Stimulated activated CD8-positive, alpha-beta memory T cell treated with anti-CD3 and anti-CD28 coated beads, Interleukin-4, amount 100 ng/mL, for 1 hour (primary cell): ENCODE results near the gene SHISA5.
"Not testable (repeated sequence)": the region's sequence is repeated elsewhere in the genome, so short reads cannot be mapped to it uniquely, and the experiment has no call there.

Source experiments
- DNase-seq, 2 donors: peaks; one replicate each; pipeline ENCODE4 v3.0.0-alpha.2; 2020; ENCODE audit warnings: low read depth in 2 of 2, low spot score in 1 of 2

SHISA5 gene, protein sequence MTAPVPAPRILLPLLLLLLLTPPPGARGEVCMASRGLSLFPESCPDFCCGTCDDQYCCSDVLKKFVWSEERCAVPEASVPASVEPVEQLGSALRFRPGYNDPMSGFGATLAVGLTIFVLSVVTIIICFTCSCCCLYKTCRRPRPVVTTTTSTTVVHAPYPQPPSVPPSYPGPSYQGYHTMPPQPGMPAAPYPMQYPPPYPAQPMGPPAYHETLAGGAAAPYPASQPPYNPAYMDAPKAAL

DNA sequence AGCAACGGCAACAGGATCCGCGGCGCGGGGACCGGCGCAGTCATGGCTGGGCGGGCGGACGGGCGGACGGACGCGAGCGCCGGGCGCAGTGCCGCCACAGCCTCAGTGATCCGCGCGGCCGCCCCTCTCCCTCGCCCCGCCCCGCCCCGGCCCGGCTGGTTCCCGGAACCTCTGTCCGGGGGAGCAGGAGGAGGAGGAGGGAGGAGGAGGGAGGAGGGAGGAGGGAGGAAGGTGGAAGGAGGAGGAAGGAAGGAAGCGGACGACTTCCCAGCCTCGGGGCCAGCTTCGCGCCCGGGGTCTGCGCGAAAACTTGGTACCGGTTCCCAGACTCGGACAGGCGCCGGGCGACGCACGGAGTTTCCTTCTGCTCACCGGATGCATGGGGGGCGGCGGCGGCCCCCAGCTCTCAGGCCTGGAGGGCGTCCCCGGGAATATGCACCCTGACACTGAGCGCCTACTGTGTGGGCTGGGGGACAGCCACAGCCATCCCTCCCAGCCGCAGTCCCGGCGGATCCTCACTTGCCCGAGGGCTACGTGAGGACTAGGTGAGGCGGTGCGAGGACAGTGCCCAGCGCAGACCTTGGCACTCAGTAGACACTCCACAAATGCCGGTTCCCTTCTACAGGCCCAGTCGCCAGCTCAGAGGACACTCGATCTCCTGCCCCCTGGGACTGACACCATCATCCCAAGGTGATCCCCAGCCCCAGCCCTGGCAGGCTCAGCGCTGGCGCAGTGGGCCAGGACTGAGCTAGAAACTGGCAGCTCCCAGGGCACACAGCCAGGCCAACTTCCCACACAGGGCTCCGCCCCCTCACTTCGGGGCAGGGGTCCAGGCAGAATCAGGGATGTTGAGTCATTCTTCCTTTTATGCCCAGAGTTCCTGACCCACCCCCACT lies at the start of gene SHISA5:
SHISA5 (minus strand) TSS at position 124 of the 896 bp plus-strand sequence; CDS start at position 44, 80 bp downstream.
- peak in 1 of 2 donors; percentile 21 for DNase-seq

DNA sequence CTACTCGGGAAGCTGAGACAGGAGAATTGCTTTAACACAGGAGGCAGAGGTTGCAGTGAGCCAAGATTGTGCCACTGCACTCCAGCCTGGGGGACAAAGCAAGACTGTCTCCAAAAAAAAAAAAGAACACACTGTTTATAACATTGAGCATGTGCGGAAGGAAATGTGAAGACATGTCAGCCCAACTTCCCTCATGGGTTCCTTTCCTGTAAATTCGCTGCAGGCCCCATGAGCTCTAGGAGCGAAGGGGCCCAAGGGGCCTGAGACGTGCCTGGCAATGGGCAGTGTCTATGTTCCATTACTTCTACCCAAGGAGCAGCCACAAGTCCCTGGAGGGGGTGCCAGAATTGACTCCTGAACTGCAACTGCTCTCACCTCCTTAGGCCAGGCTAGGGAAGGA lies 49.4 kb upstream of the SHISA5 start:
- no peak for DNase-seq

DNA sequence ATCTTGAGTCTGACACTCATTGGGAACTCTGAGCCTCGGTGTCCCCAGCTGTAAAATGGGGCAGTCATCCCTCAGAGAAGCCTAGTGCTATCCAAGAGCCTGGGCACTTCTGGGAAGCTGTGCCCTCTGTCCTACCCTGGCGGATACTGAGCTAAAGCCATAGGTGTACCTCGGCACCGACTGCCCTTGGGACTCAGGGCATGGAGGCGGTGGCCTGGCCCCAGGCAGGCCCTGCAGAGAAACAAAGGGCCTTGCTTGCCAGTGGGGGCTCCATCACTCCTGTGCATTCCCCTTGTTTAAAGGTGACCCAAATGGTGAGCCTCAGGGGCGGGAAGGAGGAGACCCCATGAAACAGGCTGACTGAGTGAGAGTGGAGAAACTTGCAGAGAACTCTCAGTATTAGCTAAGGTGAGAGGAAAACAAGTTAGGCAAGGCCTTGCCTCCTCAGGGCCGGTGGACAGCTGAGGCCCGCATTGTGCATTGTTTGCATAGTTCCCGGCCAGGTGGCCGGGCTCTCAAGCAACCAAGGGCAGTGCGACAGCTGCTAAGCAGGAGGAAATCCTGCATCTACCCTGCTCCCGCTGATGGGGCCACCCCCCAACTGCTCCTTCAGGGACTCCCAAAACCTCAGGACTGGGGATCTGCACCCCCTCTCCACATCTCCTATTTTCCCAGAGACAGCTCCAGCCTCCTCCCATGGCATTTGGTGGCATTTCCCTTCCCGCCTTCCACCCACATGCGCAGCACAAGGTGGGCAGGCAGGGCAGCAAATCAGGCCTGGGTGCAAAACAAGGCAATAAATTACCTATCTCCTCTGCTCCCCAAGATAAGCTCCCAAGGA lies 48.4 kb upstream of the SHISA5 start:
- DNase-seq, result no peak

DNA sequence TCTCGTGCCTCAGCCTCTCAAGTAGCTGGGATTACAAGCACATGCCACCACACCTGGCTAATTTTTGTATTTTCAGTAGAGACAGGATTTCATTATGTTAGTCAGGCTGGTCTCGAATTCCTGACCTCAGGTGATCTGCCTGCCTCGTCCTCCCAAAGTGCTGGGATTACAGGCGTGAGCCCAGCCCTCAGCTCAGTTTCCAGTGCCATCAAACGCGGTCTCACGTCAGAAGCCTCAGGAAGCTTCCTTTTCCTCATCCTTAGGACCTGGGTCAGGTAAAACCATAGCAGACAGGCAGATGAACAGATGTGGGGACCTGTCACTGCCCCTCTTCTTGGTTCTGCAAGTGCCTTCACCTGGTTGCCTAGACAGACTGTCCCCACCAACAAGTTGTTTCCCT lies 47.7 kb upstream of the SHISA5 start:
- DNase-seq, result not testable (repeated sequence)

GRCh38 chr3:48548729-48549705 lies 45.0 kb upstream of the SHISA5 start:
- DNase-seq, result peak; percentile 76 to 77

DNA sequence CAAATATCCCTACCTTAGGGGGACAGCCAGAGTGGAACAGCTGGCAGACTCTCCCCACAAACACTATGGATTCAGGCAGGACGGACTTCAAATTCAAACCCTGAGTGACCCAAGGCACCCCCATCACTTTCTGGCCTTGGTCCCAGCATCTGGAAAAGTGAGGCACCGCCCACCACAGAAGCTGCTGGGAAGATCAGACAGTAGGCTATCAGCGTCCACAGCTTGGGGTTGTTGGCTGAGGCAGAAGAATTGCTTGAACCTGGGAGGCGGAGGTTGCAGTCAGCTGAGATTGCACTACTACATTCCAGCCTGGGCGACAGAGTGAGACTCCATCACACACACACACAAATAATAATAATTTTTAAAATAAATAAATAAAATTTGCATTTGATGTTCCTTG lies 44.2 kb upstream of the SHISA5 start:
- DNase-seq, result no peak

DNA sequence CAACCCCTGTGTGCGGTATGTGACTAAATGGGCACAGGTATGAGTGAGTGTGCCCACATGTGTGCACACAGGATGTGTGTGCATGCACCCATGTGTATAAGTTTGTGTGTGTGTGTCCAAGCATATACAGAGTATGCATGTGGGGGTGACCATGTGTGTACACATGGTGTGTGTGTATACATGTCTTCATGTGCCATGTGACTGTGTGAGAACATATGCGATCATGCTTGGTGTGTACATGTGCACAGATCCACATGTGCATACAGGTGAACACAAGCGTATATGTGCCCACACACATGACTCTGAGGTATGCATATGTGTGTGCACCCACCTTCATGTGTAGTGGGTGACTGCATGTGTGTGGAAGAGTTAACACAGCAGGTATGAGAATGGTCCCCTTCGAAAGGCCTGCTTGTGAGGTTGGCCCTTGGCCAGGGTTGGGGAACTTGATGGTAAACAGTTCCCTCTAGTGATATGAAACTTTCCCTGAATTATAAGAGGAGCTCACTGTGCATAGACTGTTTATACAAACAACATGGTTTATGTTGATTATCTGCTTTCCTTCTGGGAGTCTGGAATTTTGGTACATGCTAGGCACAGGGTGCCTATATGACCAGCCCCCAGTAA lies 42.3 kb upstream of the SHISA5 start:
- DNase-seq, result no peak

GRCh38 chr3:48544141-48544540 lies 40.2 kb upstream of the SHISA5 start:
- DNase-seq, result no peak

DNA sequence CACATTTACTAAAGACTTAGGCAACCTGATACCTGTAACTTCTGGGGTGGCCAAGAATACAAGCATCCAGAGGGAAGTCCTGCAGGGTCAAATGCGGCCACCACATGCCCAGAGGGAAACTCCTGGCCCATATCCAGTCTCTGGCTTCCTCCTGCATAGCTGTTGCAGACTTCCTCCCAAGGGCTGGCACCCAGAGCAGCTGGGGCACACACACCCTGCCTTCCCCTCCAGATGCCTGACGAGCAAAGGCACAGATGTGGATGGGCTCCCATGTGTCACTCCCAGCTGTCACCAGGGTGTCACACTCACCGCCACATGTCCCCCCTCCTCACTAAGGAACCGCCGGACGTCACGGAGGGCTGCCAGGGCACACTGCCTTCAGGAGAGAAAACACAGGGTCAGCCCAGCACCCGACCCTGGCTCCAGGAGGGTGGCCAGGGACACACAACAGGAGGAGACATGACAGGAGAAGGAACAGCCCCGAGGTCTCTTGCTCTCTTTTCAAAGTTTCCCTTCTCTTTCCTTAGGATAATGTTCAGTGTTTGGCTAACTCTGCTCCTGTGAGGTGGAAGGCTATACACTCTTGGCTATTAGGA lies 39.4 kb upstream of the SHISA5 start:
- no peak for DNase-seq

DNA sequence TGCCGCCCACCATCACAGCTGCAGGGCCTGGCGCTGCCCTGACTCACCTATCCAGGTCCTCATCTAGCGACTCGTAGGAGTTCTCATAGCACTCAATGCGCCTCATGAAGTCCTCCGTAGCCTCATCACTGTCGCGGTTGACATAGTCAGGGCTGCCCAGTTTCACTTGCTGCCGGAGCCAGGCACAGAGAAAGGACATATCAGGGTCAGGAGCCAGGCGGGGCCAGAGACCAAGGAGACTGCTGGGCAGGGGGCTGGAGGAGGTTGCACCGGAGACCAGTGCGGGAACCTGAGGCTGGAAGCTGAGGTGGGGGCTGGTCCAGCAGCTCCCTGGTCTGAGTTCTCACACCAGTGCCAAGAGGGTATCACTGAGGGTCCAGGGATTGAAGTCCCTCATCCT lies 34.5 kb upstream of the SHISA5 start:
- no peak for DNase-seq

GRCh38 chr3:48536785-48537184 lies 32.8 kb upstream of the SHISA5 start:
- no peak for DNase-seq

- DNase-seq, result no peak
Observed at GRCh38 chr3:48536116-48536515, 32.1 kb upstream of the SHISA5 start.

DNA sequence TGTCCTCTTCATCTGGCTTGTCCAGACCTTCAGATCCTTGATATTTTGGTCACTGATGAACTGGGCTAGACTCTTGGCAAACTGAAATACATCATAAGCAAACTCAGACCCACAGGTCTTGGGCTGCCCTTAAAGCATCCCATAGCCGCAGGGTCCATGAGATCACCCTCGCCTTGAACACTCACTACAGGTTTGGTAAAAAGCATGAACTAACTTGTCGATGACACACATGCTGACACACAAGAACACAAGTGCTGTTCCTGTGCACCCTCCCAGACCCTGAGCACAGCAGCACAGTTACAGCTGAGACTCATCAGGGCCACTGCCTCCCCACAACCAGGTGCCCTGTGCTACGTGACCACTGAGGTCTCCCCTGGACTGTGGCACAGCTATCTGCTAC lies 31.6 kb upstream of the SHISA5 start:
- no peak for DNase-seq

DNA sequence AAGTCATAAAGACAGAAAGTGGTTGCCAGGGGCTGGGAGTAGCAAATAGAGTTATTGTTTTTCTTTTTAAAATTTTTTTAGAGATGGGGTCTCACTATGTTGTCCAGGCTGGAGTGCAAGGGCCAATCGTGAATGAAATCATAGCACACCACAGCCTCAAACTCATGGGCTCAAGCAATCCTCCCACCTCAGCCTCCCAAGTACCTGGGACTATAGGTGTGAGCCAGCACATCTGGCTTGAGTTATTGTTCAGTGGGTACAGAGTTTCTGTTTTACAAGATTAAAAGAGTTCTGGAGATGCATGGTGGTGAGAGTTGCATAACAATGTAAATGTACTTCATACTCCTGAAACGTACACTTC lies 29.0 kb upstream of the SHISA5 start:
- no peak for DNase-seq

DNA sequence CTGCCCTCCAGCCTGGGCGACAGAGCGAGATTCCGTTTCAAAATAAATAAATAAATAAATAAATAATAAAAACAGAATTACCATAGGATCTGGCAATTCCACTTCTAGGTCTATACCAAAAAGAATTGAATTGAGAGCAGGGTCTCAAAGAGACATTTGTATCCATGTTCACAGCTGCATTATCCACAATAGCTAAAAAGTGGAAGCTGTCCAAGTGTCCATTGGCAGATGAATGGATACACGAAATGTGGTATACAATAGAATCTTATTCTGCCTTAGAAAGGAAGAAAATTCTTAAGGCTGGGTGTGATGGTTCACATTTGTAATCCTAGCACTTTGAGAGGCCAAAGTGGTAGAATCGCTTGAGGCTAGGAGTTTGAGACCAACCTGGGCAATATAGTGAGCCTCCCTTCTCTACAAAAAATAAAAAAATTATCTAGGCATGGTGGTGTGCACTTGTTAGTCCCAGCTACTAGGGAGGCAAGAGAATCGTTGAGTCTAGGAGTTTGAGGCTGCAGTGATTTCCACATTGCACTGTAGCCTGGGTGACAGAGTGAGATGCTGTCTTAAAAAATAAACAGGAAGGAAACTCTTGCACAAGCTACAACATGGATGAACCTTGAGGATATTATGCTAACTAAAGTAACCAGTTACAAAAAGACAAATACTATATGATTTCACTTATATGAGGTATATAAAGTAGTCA lies 28.4 kb upstream of the SHISA5 start:
- no peak for DNase-seq

DNA sequence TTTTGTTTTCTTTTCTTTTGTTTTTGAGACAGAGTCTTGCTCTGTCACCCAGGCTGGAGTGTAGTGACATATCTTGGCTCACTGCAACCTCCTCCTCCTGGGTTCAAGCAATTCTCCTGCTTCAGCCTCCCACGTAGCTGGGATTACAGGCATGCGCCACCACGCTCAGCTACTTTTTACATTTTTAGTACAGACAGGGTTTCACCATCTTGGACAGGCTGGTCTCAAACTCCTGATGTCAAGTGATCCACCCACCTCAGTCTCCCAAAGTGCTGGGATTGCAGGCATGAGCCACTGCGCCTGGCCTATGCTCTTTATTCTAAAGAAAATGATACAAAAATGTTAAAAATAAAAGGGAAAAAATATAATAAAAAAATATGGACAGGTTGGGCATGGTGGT lies 26.7 kb upstream of the SHISA5 start:
- not testable (repeated sequence) for DNase-seq

DNA sequence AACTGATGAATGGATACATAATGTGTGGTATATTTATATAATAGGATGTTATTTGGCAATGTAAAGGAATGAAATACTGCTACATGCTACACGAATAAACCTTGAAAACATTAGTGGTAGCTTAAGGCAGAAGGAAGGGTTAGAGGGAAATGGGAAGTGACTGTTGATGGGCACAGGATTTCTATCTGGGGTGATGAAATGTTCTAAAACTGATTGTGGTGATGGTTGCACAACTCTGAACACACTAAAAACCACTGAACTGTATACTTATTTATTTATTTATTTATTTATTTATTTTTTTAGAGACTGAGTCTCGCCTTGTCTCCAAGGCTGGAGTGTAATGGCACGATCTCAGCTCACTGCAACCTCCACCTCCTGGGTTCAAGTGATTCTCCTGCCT lies 24.8 kb upstream of the SHISA5 start:
- DNase-seq, result no peak

DNA sequence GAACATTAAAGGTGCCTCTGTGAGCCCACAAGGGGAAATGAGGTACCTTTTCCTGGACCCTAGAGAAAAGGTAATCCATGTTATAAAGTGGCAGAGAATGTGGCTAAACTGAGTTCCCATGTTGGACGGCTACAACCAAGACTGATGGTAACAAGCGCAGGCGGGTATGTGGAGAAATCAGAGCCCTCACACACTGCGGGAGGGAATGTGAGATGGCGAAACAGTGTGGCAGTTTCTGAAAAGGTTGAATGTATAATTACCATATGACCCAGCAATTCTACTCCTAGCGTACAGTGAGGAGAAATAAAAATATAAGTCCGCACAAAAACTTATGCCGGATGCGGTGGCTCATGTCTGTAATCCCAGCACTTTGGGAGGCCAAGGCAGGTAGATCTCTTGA lies 24.1 kb upstream of the SHISA5 start:
- DNase-seq, result no peak

- no peak for DNase-seq
Observed at GRCh38 chr3:48524970-48525369, 21.0 kb upstream of the SHISA5 start.
